DLD1 (cell line): Measurements from ENCODE around the gene ANAPC2.

Experiments
- in situ Hi-C: cut with HindIII; loops from 2 replicates; pipeline ENCODE4 v1.10.0; 2017; ENCODE audit warnings: low sequenced_read_pairs

The ANAPC2 gene, protein sequence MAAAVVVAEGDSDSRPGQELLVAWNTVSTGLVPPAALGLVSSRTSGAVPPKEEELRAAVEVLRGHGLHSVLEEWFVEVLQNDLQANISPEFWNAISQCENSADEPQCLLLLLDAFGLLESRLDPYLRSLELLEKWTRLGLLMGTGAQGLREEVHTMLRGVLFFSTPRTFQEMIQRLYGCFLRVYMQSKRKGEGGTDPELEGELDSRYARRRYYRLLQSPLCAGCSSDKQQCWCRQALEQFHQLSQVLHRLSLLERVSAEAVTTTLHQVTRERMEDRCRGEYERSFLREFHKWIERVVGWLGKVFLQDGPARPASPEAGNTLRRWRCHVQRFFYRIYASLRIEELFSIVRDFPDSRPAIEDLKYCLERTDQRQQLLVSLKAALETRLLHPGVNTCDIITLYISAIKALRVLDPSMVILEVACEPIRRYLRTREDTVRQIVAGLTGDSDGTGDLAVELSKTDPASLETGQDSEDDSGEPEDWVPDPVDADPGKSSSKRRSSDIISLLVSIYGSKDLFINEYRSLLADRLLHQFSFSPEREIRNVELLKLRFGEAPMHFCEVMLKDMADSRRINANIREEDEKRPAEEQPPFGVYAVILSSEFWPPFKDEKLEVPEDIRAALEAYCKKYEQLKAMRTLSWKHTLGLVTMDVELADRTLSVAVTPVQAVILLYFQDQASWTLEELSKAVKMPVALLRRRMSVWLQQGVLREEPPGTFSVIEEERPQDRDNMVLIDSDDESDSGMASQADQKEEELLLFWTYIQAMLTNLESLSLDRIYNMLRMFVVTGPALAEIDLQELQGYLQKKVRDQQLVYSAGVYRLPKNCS

DNA sequence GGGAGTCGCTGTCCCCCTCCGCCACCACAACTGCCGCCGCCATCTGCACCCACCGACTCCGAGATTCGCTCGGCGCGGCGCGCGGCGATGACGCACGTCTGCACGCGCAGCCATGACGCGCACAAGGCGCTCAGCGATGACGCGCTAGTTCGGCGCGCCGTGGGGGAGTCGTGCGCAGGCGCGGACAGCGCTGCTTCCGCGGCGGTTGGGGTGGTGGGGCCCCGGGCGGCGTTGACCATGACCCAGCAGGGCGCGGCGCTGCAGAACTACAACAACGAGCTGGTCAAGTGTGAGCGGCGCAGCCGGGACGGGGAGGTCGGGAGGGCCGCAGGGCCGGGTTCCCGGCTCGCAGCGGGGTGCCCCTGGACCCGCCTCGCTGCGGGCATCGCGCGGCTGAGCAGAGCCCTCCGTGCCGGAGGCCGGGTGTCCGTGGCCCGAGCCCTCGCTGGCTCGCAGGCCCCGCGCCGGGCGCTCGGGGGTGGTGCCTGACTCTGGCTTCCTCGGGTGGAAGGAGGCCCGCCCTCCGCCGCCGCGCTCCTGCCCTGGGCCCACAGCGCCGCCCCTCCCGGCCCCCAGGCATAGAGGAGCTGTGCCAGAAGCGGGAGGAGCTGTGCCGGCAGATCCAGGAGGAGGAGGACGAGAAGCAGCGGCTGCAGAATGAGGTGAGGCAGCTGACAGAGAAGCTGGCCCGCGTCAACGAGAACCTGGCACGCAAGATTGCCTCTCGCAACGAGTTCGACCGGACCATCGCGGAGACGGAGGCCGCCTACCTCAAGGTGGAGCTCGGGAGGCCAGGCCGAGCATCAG, at the start of gene ANAPC2, which contains the start of gene SSNA1:
ANAPC2 (minus strand) TSS at position 71 of the 807 bp plus-strand sequence; CDS start at position 43, 28 bp downstream.
SSNA1 (plus strand) TSS at position 187 of the 807 bp plus-strand sequence; CDS start at position 238, 51 bp downstream.
- in situ Hi-C loops, result no loop called here

DNA sequence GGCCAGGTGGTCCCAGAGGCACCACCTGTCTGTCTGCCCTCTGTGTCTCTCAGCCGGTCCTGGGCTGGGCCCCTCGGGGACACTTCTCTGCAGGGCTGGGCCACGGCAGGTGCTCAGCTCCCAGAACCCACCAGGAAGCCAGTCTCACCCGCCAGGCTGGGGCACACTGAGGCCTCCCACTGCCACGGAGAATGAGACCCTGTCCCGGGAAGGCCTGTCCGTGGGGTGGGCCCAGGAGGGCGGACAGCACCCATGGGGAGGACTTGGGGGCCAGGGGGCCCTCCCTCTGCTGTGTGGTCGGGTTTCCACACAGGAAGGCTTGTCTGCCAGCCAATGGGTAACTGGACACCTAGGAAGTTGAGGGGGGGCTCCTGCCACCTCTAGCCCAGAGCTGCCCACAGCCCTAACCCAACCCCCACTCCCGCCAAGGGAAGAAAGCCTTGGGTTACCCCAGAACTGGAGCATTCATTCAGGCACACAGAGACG, 48.6 kb upstream of the ANAPC2 start:
- in situ Hi-C loops, result no loop called here

- in situ Hi-C loops, result no loop called here
These were observed 48.0 kb upstream of the ANAPC2 start for GRCh38 chr9:137236238-137236935.

DNA sequence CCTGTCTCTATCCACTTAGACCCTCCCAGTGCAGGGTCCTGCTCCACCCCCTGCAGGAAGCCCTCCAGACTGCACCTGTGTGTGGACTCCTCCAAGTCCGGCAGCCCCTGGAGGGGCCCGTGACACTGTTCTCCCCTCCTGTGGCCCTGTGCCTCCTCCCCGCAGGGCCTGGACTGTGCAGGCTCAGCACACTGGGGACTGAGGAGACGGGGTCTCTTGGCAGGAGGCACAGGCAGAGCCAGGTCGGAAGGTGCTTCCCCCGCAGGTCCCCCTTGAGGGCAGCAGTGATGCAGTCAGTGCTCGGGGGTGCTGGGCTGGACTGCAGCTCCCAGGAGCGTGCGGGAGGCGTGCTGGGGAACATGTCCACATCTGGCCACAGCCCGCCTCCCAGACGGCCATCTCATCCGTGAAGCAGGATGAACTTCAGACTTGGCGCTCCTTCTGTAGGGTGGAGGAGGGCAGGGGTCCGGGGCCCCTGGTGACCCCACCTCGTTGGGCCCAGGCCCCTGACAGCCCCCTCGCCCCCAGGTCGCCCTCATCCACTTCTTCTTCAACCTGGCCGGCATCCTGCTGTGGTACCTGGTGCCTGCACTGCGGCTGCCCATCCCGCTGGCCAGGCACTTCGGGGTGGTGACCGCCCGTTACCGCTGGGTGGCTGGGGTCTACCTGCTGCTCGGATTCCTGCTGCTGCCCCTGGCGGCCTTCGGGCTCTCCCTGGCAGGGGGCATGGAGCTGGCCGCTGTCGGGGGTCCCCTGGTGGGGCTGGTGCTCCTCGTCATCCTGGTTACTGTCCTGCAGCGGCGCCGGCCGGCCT, 47.3 kb upstream of the ANAPC2 start:
- in situ Hi-C loops, result no loop called here

DNA sequence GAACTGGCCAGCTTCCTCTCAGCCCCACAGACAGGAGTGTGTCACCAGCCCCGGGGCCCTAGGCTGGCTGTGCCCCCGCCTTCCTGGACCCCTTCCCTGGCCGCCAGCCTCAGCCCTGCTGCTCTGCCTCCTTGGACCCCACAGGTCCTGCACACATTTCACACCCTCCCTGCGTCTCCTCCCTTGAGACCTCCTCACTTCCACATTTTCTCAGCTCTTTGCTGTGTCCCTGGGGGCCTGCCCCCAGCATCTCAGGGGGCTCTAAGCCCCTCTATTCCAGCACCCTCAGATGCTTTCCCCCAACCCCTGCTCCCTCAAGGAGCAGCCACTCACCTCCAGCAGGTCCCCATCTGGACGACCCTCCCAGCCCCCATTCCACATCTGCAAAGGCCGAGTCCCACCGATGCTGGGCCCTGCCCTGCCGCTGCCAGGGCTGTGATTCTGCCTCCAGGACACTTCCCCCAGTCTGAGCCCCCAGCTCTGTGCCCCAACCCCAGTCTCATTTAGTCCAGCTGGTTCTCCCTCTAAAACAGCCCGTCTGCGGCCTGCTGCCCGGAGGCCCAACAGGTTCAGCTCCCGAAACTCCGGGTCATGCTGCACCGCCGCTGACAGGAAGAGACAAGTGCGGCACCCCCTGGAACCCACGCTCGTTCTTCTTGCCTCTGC, 46.5 kb upstream of the ANAPC2 start:
- in situ Hi-C loops, result no loop called here

DNA sequence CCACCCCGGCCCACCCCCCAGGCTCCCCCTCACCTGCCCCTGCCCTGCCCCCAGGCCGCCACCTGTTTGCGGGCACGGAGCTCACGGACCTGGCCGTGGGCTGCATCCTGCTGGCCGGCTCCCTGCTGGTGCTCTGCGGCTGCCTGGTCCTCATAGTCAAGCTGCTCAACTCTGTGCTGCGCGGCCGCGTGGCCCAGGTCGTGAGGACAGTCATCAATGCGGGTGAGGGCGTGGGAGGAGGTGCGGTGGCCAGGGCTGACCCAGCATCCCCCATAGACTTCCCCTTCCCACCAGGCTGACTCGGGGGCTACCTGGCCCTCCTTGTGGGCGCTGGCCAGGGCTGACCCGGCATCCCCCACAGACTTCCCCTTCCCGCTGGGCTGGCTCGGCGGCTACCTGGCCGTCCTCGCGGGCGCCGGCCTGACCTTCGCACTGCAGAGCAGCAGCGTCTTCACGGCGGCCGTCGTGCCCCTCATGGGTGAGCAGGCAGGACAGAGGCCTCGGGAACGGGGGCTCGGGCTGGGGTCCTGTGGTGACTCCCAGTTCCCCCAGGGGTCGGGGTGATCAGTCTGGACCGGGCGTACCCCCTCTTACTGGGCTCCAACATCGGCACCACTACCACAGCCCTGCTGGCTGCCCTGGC, 45.8 kb upstream of the ANAPC2 start:
- in situ Hi-C loops, result no loop called here

- in situ Hi-C loops, result no loop called here
These were observed 45.0 kb upstream of the ANAPC2 start for GRCh38 chr9:137233143-137233980.

DNA sequence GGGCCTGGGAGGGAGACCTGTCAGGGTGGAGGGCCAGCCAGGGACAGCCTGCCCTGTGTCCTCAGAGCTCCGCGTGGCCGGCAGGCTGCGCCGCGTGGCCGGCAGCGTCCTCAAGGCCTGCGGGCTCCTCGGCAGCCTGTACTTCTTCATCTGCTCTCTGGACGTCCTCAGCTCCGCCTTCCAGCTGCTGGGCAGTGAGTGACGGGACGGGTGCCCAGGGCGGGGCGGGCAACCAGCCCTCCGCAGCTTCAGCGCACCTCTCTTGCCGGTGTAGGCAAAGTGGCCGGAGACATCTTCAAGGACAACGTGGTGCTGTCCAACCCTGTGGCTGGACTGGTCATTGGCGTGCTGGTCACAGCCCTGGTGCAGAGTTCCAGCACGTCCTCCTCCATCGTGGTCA, 44.1 kb upstream of the ANAPC2 start:
- in situ Hi-C loops, result no loop called here

DNA sequence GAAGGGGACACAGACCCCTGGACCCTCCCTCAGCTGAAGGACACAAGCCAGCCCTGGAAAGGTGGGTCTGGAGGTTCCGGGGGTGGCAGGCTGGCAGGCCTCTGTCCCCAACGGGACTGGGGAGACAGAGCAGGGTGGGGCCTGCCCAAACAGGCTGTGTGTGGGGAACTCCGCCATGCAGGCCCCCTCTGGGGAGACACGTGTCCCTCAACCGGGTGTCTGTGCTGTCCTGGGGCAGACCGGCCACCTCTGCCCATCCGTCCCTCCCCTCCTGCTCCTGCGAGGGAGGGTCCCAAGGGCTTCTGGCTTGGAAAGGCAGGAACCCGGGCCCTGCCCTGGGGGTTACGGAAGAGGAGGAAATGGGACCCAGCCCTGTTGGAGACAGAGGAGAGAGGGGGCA, 43.7 kb upstream of the ANAPC2 start:
- in situ Hi-C loops, result no loop called here

- in situ Hi-C loops, result no loop called here
These were observed 43.1 kb upstream of the ANAPC2 start for GRCh38 chr9:137231372-137232039.

DNA sequence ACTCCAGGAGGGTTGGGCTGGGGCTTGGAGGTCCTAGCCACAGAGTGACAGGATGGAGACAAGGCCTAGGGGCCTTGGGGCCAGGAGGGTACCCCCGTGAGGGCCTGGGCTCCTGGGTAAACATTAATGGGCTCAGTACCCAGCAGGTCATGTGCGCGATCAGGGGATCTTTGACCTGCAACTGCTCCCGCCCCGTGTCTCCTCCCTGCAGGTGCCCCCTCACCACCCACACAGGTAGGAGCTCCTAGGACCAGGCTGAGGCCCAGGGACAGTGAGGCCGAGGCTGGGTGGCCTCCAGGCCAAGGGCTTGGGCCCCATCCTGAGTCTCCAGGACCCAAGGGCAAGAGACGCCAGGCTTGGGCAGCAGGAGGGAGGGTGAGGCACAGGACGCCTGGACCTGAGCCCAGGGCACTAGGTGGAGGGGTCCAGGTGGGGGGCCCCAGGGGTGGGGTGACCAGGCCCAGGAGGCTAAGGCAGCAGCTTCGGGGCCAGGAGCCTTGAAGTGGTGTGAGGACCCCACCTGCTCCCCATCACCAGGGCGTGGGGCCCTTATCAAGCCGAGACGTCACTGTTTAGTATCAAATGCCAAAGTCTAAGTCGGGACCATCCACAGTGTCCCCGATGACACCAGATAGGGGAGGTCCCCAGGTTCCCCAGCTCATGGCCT, 42.5 kb upstream of the ANAPC2 start, which contains the start of gene SLC34A3:
SLC34A3 (plus strand) TSS at position 197 of the 667 bp plus-strand sequence. CDS start 802 bp downstream, outside the sequence.
- in situ Hi-C loops, result no loop called here

- in situ Hi-C loops, result no loop called here
These were observed 41.7 kb upstream of the ANAPC2 start for GRCh38 chr9:137229903-137230704.

- in situ Hi-C loops, result no loop called here
These were observed 40.9 kb upstream of the ANAPC2 start for GRCh38 chr9:137228968-137229896.

DNA sequence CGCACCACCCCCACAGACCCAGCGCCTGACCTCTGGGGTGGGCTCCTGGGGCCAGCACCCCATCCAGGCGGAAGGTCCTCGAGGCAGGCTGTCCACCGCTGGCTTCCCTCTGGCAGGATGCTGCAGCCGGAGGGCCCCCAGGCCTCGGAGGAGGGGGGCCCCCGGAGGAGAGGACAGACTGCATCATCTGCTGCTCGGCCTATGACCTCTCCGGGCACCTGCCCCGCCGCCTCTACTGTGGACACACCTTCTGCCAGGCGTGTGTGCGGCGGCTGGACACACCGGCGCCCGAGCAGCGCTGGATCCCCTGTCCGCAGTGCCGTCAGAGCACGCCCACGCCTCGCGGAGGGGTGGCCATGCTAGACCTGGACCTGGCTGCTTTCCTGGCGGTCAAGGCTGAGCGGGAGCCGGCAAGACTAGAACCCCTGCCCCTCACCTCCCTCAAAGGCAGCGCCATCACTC, 40.2 kb upstream of the ANAPC2 start:
- in situ Hi-C loops, result no loop called here
